ENCODE data around the gene CENPK.
"Not testable (repeated sequence)": the region's sequence is repeated elsewhere in the genome, so short reads cannot be mapped to it uniquely, and the experiment has no call there.

The CENPK gene, protein sequence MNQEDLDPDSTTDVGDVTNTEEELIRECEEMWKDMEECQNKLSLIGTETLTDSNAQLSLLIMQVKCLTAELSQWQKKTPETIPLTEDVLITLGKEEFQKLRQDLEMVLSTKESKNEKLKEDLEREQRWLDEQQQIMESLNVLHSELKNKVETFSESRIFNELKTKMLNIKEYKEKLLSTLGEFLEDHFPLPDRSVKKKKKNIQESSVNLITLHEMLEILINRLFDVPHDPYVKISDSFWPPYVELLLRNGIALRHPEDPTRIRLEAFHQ

DNA sequence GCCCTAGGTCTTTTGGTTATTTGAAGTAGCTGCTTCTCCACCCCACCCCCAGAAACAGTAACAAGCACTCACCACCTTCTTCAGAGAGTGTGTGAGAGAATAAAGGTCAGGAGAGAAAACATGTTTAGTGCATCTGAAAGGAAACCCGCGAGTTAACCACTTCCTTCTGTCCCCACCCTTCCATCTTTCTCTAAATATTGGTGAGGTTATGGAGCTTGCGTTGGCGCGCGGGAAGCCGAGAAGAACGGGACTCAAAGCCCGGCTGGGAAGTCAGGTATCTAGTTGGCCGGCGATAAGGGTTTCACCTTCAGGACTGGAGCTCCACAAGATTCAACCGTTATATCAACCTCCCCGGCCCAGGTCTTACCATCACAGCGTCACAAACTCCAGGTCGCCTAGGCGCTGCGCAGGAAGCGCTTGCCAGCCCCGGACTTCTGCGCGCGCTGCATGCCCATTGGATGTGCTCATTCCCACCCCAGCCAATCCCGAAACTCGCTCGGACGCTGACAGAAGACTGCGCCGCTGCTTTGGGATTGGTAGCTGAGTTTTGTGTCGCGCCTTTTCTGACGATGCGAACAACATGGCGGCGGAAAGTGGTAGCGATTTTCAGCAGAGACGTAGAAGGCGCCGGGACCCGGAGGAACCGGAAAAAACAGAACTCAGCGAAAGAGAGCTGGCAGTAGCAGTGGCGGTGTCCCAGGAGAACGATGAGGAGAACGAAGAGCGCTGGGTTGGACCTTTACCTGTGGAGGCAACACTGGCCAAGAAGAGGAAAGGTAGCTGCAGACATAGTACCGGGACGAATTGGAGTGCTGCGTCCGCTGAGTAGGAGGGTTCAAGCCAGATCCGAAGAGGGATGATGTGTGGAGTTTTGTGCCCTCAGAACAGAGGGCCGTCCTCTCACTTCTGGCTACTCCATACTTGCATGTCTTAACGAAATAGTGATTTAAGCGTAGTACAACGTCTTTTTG, at the start of gene CENPK, which contains the start of gene PPWD1:
CENPK (minus strand) TSS at position 438 of the 971 bp plus-strand sequence. CDS start 8,261 bp downstream, outside the sequence.
PPWD1 (plus strand) TSS at position 566 of the 971 bp plus-strand sequence; CDS start at position 581, 15 bp downstream.
- peak; percentile 93 for DNase-seq (ENCODE audit: low read depth)

DNA sequence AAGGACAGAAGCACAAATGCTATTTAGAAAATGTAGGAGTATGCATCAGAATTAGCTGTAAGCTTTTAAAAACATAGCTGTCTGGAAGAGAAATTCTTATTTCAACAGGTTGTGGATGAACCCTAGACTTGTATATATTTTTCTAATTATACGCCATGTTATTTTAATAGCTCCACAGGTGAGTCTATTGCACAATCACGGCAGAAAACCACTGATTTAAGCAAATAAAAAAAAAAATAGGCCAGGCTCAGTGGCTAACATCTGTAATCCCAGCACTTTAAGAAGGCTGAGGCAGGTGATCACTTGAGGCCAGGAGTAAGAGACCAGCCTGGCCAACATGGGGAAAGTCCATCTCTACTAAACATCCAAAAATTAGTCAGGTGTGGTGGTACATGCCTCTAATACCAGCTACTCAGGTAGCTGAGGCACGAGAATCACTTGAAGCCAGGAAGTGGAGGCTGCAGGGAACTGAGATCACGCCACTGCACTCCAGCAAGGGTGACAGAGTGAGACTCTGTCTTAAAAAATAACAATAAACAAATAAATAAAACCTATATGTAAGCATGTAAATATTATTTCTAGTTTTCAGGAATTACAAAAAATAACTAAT, 49.4 kb upstream of the CENPK start:
- DNase-seq (ENCODE audit: low read depth), result no peak

- no peak for DNase-seq (ENCODE audit: low read depth)
Measured at GRCh38 chr5:65611524-65611923, 48.6 kb upstream of the CENPK start.

GRCh38 chr5:65601761-65602160, 38.8 kb upstream of the CENPK start:
- DNase-seq (ENCODE audit: low read depth), result not testable (repeated sequence)

DNA sequence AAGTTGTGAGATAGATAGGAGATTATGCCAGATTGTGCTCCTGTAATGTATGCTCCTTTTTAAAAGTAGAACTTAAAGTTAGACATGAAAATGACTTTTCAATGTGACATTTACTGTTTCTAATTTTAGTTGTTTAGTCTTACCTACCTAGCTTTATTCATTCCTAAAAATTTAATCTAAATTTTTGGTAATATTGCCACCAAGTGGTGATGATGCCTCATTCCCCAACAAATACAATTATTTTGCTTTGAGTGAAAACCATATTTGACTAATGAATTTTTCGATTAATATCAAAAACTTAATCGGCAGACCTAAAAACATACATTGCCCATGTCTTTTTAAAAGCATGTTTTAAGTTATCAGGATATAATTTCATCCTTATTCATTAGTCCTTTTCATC, 25.7 kb upstream of the CENPK start:
- no peak for DNase-seq (ENCODE audit: low read depth)

DNA sequence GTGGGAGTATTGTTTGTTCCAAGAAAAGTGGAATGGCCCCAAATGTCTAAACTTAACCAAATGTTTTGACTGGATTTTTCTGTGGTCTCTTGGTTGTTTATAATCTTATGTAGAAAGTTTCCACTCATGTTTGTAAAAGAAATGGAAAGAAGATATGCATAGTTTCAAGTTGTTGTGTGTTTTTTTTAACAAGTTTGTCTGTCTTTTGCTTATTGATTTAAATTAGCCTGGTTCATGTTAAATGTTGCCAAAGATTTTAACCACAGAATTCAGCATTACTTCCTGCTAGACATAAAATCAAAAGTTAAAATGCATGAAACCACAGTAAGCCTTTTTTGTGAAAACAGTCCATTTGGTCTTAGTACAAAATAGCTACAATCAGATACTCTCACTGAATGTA, 14.2 kb upstream of the CENPK start:
- no peak for DNase-seq (ENCODE audit: low read depth)

DNA sequence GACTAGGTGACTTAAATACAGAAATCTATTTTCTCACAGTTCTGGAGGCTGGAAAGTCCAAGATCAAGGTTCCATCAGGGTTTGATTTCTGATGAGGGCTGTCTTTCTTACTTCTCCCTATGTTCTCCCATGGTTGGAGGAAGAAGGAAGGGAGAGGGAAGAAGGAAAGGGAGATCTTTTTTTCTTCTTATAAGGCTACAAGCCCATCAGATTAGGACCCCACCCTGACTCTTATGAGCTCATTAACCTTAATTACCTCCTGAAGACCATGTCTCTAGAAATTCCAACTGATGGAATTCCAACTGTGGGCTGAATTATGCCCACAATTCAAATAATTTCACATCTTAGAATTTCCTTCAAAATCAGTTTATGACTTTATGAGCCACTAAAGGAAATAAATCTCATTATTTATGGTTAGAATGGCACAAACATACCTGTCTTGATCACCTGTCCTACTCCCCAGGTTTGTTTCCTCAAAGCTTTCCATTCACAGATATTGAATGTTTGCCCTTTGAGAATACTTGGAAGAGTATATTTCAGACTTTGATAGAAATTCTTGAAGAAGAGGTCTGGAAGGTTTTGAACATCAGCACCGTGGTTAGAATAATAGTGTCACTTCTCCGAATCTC, 7.7 kb upstream of the CENPK start:
- DNase-seq (ENCODE audit: low read depth), result no peak

GRCh38 chr5:65566505-65566904, 3.5 kb upstream of the CENPK start:
- no peak for DNase-seq (ENCODE audit: low read depth)

- no peak for DNase-seq (ENCODE audit: low read depth)
Measured at GRCh38 chr5:65563777-65564176, 809 bp upstream of the CENPK start.

DNA sequence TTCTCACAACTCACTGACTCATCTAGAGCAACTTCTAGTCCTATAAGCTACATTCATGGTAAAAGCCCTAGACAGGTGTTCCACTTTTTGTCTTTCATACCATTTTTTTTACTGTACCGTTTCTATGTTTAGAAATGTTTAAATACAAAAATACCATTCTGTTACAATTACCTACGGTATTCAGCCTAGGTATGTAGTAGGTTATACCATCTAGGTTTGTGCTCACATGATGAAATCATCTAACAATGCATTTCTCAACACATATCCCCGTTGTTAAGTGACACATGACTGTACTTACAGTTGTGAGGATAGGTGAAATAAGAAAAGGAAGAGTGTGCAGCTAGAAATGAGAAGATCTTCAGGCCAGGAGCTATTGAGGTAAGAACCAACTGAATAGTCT, 6.2 kb downstream of the CENPK start:
- DNase-seq (ENCODE audit: low read depth), result no peak

DNA sequence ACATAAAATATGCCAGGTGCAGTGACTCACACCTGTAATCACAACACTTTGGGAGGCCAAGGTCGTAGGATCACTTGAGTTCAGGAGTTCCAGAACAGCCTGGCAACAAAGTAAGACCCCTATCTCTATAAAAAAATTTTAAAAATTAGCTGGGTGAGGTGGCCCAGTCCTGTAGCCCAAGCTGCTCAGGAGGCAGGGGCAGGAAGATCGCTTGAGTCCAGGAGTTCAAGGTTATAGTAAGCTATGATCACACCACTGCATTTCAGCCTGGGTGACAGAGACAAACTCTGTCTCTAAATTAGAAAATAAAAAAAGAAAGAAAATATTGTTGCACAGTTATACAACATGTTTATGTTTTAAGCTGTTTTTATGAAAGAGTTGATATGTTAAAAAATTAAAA, 6.8 kb downstream of the CENPK start:
- no peak for DNase-seq (ENCODE audit: low read depth)

DNA sequence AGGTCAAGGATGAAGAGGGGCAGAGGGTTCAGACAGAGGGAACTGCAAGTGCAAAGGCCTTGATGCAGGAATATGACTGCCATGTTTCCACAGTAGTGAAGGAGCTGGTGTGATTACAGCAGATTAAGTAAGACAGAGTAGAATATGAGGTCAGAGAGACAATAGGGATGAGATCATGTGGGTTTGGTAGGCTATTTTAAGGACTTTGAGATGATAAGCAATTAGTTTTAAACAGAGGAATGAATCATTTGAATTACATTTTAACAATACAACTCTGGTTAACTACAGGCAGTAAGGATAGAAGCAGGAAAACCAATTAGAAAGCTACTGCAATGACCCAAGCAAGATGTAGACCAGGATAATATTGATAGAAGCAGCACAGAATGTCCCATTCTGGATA, 7.7 kb downstream of the CENPK start:
- DNase-seq (ENCODE audit: low read depth), result no peak

DNA sequence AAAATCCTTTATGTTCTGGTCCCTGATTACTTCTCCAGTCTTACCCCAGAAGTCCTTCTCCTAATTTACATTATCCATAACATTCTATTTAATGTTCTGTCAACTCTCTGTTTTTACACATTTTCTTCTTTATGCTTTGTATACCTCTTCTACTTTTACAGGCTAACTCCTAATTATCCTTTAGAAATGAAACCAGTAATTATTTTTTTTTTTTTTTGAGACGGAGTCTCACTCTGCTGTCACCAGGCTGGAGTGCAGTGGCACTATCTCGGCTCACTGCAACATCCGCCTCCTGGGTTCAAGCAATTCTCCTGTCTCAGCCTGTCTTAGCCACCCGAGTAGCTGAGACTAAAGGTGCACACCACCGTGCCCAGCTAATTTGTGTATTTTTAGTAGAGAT, 9.0 kb downstream of the CENPK start:
- DNase-seq (ENCODE audit: low read depth), result no peak

DNA sequence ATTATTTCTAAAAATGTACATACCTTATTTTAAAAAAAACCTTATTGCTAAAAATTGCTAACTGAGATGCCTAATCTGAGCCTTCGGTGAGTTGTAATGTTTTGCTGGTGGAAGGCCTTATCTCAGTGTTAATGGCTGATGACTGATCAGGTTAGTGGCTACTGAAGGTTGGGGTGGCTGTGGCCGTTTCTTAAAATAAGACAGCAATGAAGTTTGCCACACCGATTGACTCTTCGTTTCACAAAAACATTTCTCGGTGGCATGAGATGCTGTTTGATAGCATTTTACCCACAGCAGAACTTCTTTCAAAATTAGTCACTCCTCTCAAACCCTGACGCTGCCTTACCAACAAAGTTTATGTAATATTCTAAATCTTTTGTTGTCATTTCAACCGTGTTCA, 14.7 kb downstream of the CENPK start:
- no peak for DNase-seq (ENCODE audit: low read depth)

- DNase-seq (ENCODE audit: low read depth), result no peak
Measured at GRCh38 chr5:65546141-65546540, 16.8 kb downstream of the CENPK start.

DNA sequence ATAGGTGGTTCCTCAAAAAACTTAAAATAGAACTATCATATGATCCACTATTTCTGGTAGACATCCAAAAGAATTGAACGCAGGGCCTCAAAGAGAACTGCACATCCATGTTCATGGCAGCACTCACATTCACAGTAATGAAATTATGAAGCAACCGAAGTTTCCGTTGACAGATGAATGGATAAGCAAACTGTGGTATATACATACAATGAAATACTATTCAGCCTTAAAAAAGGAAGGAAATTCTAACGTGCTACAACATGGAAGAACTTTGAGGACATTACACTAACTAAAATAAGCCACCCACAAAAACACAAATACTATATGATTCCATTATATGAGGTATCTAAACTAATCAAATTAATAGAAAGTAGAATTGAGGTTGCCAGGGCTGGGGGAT, 18.5 kb downstream of the CENPK start:
- DNase-seq (ENCODE audit: low read depth), result no peak

- no peak for DNase-seq (ENCODE audit: low read depth)
Measured at GRCh38 chr5:65539827-65540226, 23.1 kb downstream of the CENPK start.

DNA sequence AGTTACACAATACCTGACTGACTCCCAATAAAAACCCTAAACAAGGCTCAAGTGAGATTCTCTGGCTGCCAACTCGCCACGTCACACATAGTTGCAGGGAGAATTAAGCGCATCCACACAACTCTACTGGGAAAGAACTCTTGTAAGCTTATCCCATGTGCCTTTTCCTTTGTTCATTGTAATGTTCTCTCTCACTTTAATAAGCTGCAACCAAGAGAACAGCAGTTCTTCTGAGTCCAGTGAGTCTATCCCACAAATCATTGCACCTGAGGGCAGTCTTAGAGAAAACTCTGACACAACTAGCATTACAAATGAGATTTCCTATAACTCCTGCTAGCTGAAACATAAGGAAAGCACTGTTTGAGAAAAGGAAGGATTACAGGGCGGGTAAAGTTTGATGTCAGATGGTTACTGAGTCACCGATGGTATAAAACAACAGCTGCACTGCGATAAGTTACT, 27.4 kb downstream of the CENPK start:
- peak; percentile 12 for DNase-seq (ENCODE audit: low read depth)

DNA sequence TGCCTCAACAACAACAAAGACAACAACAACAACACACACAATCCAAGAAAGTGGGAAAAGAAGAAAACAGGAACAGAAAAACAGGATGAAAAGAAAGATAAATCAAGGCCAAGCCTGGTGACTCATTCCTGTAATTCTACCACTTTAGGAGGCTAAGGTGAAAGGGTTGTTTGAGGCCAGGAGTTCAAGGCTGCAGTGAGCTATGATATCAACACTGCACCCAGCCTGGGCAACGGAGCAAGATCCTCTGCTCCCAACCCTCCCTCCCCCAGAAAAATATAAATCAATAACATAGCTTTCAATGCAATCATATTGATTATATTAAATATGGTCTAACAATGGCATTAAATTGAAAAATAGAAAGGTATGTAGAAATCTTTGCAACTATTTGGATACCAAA, 32.1 kb downstream of the CENPK start:
- no peak for DNase-seq (ENCODE audit: low read depth)

GRCh38 chr5:65525726-65526125, 37.2 kb downstream of the CENPK start:
- DNase-seq (ENCODE audit: low read depth), result no peak

DNA sequence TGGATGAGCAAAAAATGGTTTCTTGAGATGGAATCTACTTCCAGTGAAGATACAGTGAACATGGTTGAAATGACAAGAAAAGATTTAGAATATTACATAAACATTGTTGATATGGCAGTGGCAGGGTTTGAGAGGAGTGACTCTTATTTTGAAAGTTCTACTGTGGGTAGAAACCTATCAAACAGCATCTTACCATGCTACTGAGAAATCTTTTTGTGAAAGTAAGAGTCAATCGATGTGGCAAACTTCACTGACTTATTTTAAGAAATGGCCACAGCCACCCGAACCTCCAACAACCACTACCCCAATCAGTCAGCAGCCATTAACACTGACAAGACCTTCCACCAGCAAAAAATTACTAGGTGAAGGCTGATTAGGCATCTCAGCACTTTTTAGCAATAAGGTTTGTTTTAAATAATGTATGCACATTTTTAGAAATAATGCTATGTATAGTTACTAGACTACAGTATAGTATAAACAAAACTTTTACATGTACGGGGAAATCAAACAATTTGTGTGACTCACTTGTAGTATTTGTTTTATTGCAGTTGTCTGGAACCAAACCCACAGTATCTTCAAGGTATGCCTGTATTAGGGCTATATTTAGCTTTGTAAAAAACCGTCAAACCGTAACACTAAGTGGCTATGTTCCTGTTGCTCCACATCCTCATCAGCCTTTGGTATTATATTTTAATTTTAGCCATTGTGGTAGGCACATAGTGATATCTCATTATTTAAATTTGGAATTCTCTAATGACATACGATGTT, 50.6 kb downstream of the CENPK start:
- DNase-seq (ENCODE audit: low read depth), result no peak
